HepG2 (cell line): Measurements from ENCODE around the gene PADI2. TPM values are rescaled to one million over a fixed set of nuclear protein-coding genes. Genes with fewer than 3 reads are reported as not detected.
A peak's percentile ranks its signal among the peaks of the same experiment; 100 is the strongest.

ENCODE experiments used
- ARID2 ChIP-seq: sonication (generic); formaldehyde crosslinking; IDR thresholded peaks from 2 replicates; pipeline ENCODE4 v1.8.1; 2022; ENCODE audit warnings: mild to moderate bottlenecking, missing genetic modification reagents, borderline replicate concordance
- ATM ChIP-seq: fragments of 450-650 bp; IDR thresholded peaks from 2 replicates; pipeline ENCODE4 v1.7.1; 2017; ENCODE audit warnings: mild to moderate bottlenecking, borderline replicate concordance
- CREB1 ChIP-seq, 2 experiments: fragments of 450-650 bp in 1 of 2; IDR thresholded peaks; 2 replicates each; pipeline ENCODE4 v1.6.1; 2016 to 2017; ENCODE audit warnings: control low read depth in 1 of 2, mild to moderate bottlenecking in 1 of 2, missing compliant biosample characterization in 1 of 2, missing genetic modification characterization in 1 of 2
- E2F1 ChIP-seq: sonication (generic); formaldehyde crosslinking; IDR thresholded peaks from 2 replicates; pipeline ENCODE4 v1.5.0; 2020; ENCODE audit warnings: missing genetic modification reagents
- NFYB ChIP-seq: sonication (generic); formaldehyde crosslinking; IDR thresholded peaks from 2 replicates; pipeline ENCODE4 v1.4.0; 2020; ENCODE audit warnings: missing genetic modification reagents
- NONO ChIP-seq, 2 experiments: fragments of 450-650 bp in 1 of 2; sonication (generic) in 1 of 2; formaldehyde crosslinking in 1 of 2; IDR thresholded peaks in 1 of 2; conservative IDR thresholded peaks in 1 of 2; 2 replicates each; pipeline versions ENCODE4 v1.6.1 to v1.8.0; 2017 to 2022; ENCODE audit warnings: mild to moderate bottlenecking in 1 of 2, missing genetic modification reagents in 1 of 2, moderate library complexity in 1 of 2
- RBM22 ChIP-seq: fragments of 200-400 bp; formaldehyde crosslinking; optimal IDR thresholded peaks from 2 replicates; pipeline ENCODE3; 2017; ENCODE audit warnings: mild to moderate bottlenecking, low read length, moderate library complexity
- RFX1 ChIP-seq: fragments of 450-650 bp; IDR thresholded peaks from 2 replicates; pipeline ENCODE4 v1.6.1; 2017
- TRIM22 ChIP-seq: fragments of 450-650 bp; IDR thresholded peaks from 2 replicates; pipeline ENCODE4 v1.6.1; 2017
- USF2 ChIP-seq, 2 experiments: sonication (generic) in 1 of 2; formaldehyde crosslinking in 1 of 2; IDR thresholded peaks; 2 replicates each; pipeline versions ENCODE4 v1.5.1 to v1.6.1; 2011 to 2020; ENCODE audit warnings: borderline replicate concordance in 1 of 2, low read depth in 1 of 2, low read length in 1 of 2, mild to moderate bottlenecking in 1 of 2, missing genetic modification reagents in 1 of 2, moderate library complexity in 1 of 2
- ZBTB46 ChIP-seq: sonication (generic); formaldehyde crosslinking; IDR thresholded peaks from 2 replicates; pipeline ENCODE4 v1.4.0; 2020; ENCODE audit warnings: mild to moderate bottlenecking, missing genetic modification reagents, borderline replicate concordance
- polyA plus RNA-seq, 8 experiments: library from polyadenylated mRNA; depleted of rRNA in 3 of 8; stranded (reverse) in 7 of 8; unstranded in 1 of 8; fragments of >200 nt; fragmentation: Illumina TruSeq in 4 of 8; extraction: Trizol in 4 of 8; gene quantifications; 2 replicates each; pipeline versions ENCODE4 v1.2.1 to v1.2.3, GENCODE V29; 2011 to 2016; ENCODE audit warnings: low read depth in 4 of 8, missing spikeins in 1 of 8, mixed read lengths in 1 of 8; ENCODE audit not compliant: insufficient read depth in 1 of 8
- total RNA-seq, 5 experiments: library from RNA; depleted of rRNA; stranded (reverse); fragments of >200 nt; fragmentation: Illumina TruSeq; extraction: Trizol; gene quantifications; 2 replicates each; pipeline ENCODE4 v1.2.3, GENCODE V29; 2016; ENCODE audit warnings: low read depth in 1 of 5
- TF ChIP-seq, protein P1 (sequence below): sonication (generic); formaldehyde crosslinking; IDR thresholded peaks from 2 replicates; pipeline ENCODE4 v1.4.0; 2020; ENCODE audit warnings: missing genetic modification reagents, mild to moderate bottlenecking, borderline replicate concordance
- TF ChIP-seq, protein P2 (sequence below): sonication (generic); formaldehyde crosslinking; IDR thresholded peaks from 2 replicates; pipeline ENCODE4 v1.5.0; 2020; ENCODE audit warnings: mild to moderate bottlenecking, missing genetic modification reagents

Gene PADI2
- total and polyA plus RNA-seq, 2 of the 13 experiments (the other 11 are each of a cell fraction or from before 2014, with no cell fraction given), result not detected

DNA sequence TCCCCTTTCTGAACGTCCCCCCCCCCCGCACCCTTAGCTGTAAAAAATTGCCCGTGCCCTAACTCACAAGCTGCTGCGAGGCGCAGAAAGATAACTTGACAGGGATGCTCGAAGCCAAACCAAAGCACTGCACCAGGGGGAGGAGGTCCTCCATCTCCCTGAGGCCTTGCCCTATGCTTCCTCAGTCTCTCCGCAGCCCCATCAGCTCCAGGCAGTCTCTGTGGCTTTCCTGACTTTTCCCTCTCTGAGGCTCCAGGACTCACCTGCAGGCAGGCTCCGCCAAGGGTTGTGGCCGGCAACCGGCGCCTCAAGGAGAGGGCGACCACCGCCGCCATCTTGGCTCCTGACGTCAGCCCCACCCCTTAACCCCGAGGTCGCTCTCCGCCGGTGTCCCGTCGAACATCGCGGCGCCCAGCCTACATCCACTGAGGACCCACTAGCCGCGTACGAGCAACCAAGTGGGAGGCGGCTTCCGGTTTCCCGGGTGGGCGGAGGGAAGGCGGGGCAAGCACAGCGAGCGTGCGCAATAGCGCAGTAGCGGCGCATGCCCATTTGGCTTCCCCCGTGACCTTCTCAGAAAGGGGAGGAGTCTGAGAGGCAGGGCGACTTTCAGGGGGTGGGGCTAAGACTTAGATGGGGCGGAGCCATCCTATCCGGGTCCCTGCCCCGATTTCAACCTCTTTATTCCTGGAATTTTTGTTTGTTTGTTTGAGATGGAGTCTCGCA lies 65.4 kb downstream of the PADI2 start, which contains the start of gene SDHB (continued):
- TF ChIP-seq ZBTB46 (CRISPR knock-in tag), result no peak
- TF ChIP-seq, protein P1, sequence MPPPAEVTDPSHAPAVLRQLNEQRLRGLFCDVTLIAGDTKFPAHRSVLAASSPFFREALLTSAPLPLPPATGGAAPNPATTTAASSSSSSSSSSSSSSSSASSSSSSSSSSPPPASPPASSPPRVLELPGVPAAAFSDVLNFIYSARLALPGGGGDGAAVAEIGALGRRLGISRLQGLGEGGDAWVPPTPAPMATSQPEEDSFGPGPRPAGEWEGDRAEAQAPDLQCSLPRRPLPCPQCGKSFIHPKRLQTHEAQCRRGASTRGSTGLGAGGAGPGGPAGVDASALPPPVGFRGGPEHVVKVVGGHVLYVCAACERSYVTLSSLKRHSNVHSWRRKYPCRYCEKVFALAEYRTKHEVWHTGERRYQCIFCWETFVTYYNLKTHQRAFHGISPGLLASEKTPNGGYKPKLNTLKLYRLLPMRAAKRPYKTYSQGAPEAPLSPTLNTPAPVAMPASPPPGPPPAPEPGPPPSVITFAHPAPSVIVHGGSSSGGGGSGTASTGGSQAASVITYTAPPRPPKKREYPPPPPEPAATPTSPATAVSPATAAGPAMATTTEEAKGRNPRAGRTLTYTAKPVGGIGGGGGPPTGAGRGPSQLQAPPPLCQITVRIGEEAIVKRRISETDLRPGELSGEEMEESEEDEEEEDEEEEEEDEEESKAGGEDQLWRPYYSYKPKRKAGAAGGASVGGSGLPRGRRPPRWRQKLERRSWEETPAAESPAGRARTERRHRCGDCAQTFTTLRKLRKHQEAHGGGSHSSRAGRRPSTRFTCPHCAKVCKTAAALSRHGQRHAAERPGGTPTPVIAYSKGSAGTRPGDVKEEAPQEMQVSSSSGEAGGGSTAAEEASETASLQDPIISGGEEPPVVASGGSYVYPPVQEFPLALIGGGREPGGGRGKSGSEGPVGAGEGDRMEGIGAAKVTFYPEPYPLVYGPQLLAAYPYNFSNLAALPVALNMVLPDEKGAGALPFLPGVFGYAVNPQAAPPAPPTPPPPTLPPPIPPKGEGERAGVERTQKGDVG (CRISPR knock-in tag), result no peak
- no peak for TF ChIP-seq NONO (IDR thresholded peaks at IDR 0.05)
- TF ChIP-seq NONO (CRISPR knock-in tag; conservative IDR thresholded peaks at IDR 0.05), result peak; percentile 80; the same call in 1 of the 2 replicates
- peak; percentile 88 for TF ChIP-seq CREB1 (IDR thresholded peaks at IDR 0.05)
- TF ChIP-seq CREB1 (CRISPR knock-in tag; IDR thresholded peaks at IDR 0.05), result peak; percentile 93
- peak; percentile 51 for TF ChIP-seq NFYB (CRISPR knock-in tag)
- TF ChIP-seq ARID2 (CRISPR knock-in tag), result no peak
- no peak for TF ChIP-seq RFX1
- TF ChIP-seq E2F1 (CRISPR knock-in tag), result no peak
- TF ChIP-seq TRIM22, result no peak
- TF ChIP-seq ATM, result no peak
- TF ChIP-seq, protein P2, sequence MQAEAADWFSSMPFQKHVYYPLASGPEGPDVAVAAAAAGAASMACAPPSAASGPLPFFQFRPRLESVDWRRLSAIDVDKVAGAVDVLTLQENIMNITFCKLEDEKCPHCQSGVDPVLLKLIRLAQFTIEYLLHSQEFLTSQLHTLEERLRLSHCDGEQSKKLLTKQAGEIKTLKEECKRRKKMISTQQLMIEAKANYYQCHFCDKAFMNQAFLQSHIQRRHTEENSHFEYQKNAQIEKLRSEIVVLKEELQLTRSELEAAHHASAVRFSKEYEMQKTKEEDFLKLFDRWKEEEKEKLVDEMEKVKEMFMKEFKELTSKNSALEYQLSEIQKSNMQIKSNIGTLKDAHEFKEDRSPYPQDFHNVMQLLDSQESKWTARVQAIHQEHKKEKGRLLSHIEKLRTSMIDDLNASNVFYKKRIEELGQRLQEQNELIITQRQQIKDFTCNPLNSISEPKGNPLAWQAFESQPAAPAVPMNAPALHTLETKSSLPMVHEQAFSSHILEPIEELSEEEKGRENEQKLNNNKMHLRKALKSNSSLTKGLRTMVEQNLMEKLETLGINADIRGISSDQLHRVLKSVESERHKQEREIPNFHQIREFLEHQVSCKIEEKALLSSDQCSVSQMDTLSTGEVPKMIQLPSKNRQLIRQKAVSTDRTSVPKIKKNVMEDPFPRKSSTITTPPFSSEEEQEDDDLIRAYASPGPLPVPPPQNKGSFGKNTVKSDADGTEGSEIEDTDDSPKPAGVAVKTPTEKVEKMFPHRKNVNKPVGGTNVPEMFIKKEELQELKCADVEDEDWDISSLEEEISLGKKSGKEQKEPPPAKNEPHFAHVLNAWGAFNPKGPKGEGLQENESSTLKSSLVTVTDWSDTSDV, result no peak
- no peak for TF ChIP-seq RBM22
- 0 out of 2 replicates have a peak, but pooled peaks have one; percentile 35 for TF ChIP-seq USF2 (IDR thresholded peaks at IDR 0.05; ENCODE audit: low read depth, low read length)
- peak; percentile 45; the same call in 1 of the 2 replicates for TF ChIP-seq USF2 (CRISPR knock-in tag; IDR thresholded peaks at IDR 0.05; ENCODE audit: borderline replicate concordance)
